SK-N-SH (cell line): Measurements from ENCODE around the gene GCN1. TPM values are rescaled to one million over a fixed set of nuclear protein-coding genes. Genes with fewer than 3 reads are reported as not detected.
A peak's percentile ranks its signal among the peaks of the same experiment; 100 is the strongest.
"Not testable (repeated sequence)": the region's sequence is repeated elsewhere in the genome, so short reads cannot be mapped to it uniquely, and the experiment has no call there.

Experiments used
- CTCF ChIA-PET: fragments of 300-600, 350-600 bp; formaldehyde crosslinking; extraction: SDS; loops from one replicate; lab custom pipeline; 2021; lab: Yijun Ruan, JAX
- POLR2A ChIA-PET: fragments of 350-600 bp; sonication (Branson Sonifier 250); formaldehyde crosslinking; extraction: SDS; loops from one replicate; lab custom pipeline; 2020; ENCODE audit warnings: antibody characterized with exemption, inconsistent platforms; lab: Yijun Ruan, JAX
- DNase-seq: peaks from one replicate; pipeline ENCODE4 v3.0.0; 2012
- H2AFZ ChIP-seq: fragments of 200-600 bp; sonication (generic); 2 replicates; pipeline ENCODE4 v1.8.1; 2016; ENCODE audit warnings: antibody characterized with exemption, mild to moderate bottlenecking, low read depth
- H3F3A ChIP-seq: fragments of 200-600 bp; sonication (generic); replicated peaks from 2 replicates; pipeline ENCODE3; 2016; ENCODE audit warnings: antibody characterized with exemption, mild to moderate bottlenecking; ENCODE audit not compliant: insufficient read depth
- H3K27ac ChIP-seq, 2 experiments: fragments of 200-500 bp in 1 of 2; fragments of 200-600 bp in 1 of 2; sonication (Bioruptor generic) in 1 of 2; sonication (generic), shearing (Covaris generic) in 1 of 2; 2 replicates each; pipeline versions ENCODE4 v1.5.1 to v1.6.1; 2014 to 2016; ENCODE audit warnings: low read depth in 2 of 2, inconsistent platforms in 1 of 2, low read length in 1 of 2, mild to moderate bottlenecking in 1 of 2, mixed read lengths in 1 of 2
- H3K27me3 ChIP-seq: fragments of 200-600 bp; sonication (generic), shearing (Covaris generic); 2 replicates; pipeline ENCODE4 v1.6.1; 2016; ENCODE audit warnings: mixed run types; ENCODE audit not compliant: insufficient read depth
- H3K36me3 ChIP-seq, 2 experiments: fragments of 200-500 bp in 1 of 2; fragments of 200-600 bp in 1 of 2; sonication (Bioruptor generic) in 1 of 2; sonication (generic) in 1 of 2; replicated peaks in 1 of 2; 2 replicates each; pipeline versions ENCODE3 to v1.5.1; 2014 to 2016; ENCODE audit warnings: low read length in 1 of 2, mild to moderate bottlenecking in 1 of 2; ENCODE audit not compliant: insufficient read depth in 2 of 2, control insufficient read depth in 1 of 2
- H3K4me1 ChIP-seq, 2 experiments: fragments of 200-500 bp in 1 of 2; fragments of 200-600 bp in 1 of 2; sonication (Bioruptor generic) in 1 of 2; sonication (generic), shearing (Covaris generic) in 1 of 2; 2 replicates each; pipeline versions ENCODE4 v1.5.1 to v1.6.1; 2014 to 2016; ENCODE audit warnings: low read depth in 1 of 2, low read length in 1 of 2, mixed run types in 1 of 2; ENCODE audit not compliant: insufficient read depth in 2 of 2, control insufficient read depth in 1 of 2
- H3K4me2 ChIP-seq: fragments of 200-600 bp; sonication (generic), shearing (Covaris generic); 2 replicates; pipeline ENCODE4 v1.6.1; 2017; ENCODE audit warnings: mixed run types
- H3K4me3 ChIP-seq, 2 experiments: fragments of 200-500 bp in 1 of 2; fragments of 200-600 bp in 1 of 2; sonication (Bioruptor generic) in 1 of 2; sonication (generic), shearing (Covaris generic) in 1 of 2; 2 replicates each; pipeline versions ENCODE4 v1.5.1 to v1.8.1; 2014 to 2016; ENCODE audit warnings: low read depth in 2 of 2, inconsistent platforms in 1 of 2, low read length in 1 of 2, mild to moderate bottlenecking in 1 of 2, mixed read lengths in 1 of 2, moderate library complexity in 1 of 2
- H3K79me2 ChIP-seq: fragments of 200-600 bp; sonication (generic); 2 replicates; pipeline ENCODE4 v1.8.1; 2017; ENCODE audit warnings: mild to moderate bottlenecking; ENCODE audit not compliant: insufficient read depth
- H3K9ac ChIP-seq: fragments of 200-600 bp; sonication (generic); 2 replicates; pipeline ENCODE4 v1.6.1; 2017; ENCODE audit warnings: mixed run types
- H3K9me2 ChIP-seq: fragments of 200-600 bp; sonication (generic); 2 replicates; pipeline ENCODE4 v1.6.1; 2017; ENCODE audit warnings: mixed run types
- H3K9me3 ChIP-seq: fragments of 200-600 bp; sonication (generic); 2 replicates; pipeline ENCODE4 v1.6.1; 2017; ENCODE audit warnings: mixed run types, mild to moderate bottlenecking, moderate library complexity
- H4K20me1 ChIP-seq: fragments of 200-600 bp; sonication (generic); 2 replicates; pipeline ENCODE4 v1.6.1; 2017; ENCODE audit warnings: mild to moderate bottlenecking, mixed run types; ENCODE audit not compliant: insufficient read depth
- EZH2phosphoT487 ChIP-seq: fragments of 200-600 bp; sonication (generic); IDR thresholded peaks from 2 replicates; pipeline ENCODE4 v1.6.1; 2017; ENCODE audit warnings: low read depth, mixed run types, mild to moderate bottlenecking, antibody characterized with exemption, moderate library complexity, borderline replicate concordance
- POLR2AphosphoS5 ChIP-seq: IDR thresholded peaks from 2 replicates; pipeline ENCODE4 v1.6.1; 2012; ENCODE audit warnings: low read depth, low read length
- RFX5 ChIP-seq: IDR thresholded peaks from 2 replicates; pipeline ENCODE4 v1.6.1; 2012; ENCODE audit warnings: mild to moderate bottlenecking, improper control_type of control experiment, low read length
- WGBS: methylation state at CpG from one replicate; pipeline ENCODE4 v1.1.6; 2017; ENCODE audit warnings: low lambda C conversion rate; 5-methylcytosine and 5-hydroxymethylcytosine counted together
- polyA plus RNA-seq, 3 experiments: library from polyadenylated mRNA; depleted of rRNA; stranded (reverse); fragments of >200 nt; gene quantifications; 2 replicates each; pipeline ENCODE4 v1.2.3, GENCODE V29; 2012
- TF ChIP-seq, protein P1 (sequence below): IDR thresholded peaks from 2 replicates; pipeline ENCODE4 v1.4.0; 2012; ENCODE audit warnings: low read depth, borderline replicate concordance

Gene GCN1
- polyA plus RNA-seq, 1 of the 3 experiments (the other 2 are of a cell fraction), result 54.4 TPM

GRCh38 chr12:120199025-120199424 lies 4.5 kb upstream of the GCN1 start:
- Histone ChIP-seq H4K20me1 (peaks cover 39% of the 10 kb centered on the region), H3K36me3 (peaks cover 38 to 50% of the 10 kb centered on the region in 2 experiments), H3K9me3 (no peaks in the 10 kb centered on the region), H3K27me3 (no peaks in the 10 kb centered on the region), H3K4me3 (peak overlapping the region; percentile 85 to 93), H3K4me1 (peaks cover 23 to 35% of the 10 kb centered on the region in 2 experiments), H3K79me2 (peaks cover 79% of the 10 kb centered on the region), H2AFZ (no peak overlapping the region; the same call in 1 of the 2 replicates), H3K9me2 (no peaks in the 10 kb centered on the region), H3F3A (peaks cover 57% of the 10 kb centered on the region), H3K4me2 (peak overlapping the region; percentile 100), H3K9ac (peak overlapping the region; percentile 99), H3K27ac (peak overlapping the region in 1 of 2 experiments; percentile 73; a peak in 3 of 4 replicates)
- POLR2A ChIA-PET, result interaction anchor here (3.0 kb wide), 1 partner anchor 29 kb away, joined by 75 read pairs; no protein-coding TSS in a partner anchor
- no peak for TF ChIP-seq EZH2phosphoT487
- 0 out of 2 replicates have a peak, but pooled peaks have one; percentile 1 for TF ChIP-seq POLR2AphosphoS5
- DNase-seq, result no peak
- CTCF ChIA-PET, result interaction anchor here (1.4 to 14.6 kb wide), 2 partner anchors 27 to 103 kb away, joined by 3 to 116 read pairs; partner anchors contain the start of gene SIRT4
- WGBS, result 55% methylated on average over 5 of the region's 7 CpGs

GRCh38 chr12:120197542-120197887 lies 3.0 kb upstream of the GCN1 start:
- no peaks in the 10 kb centered on the region for H3K27me3 ChIP-seq
- no peak overlapping the region for H3K4me2 ChIP-seq
- peaks cover 89% of the 10 kb centered on the region for H3K79me2 ChIP-seq

DNA sequence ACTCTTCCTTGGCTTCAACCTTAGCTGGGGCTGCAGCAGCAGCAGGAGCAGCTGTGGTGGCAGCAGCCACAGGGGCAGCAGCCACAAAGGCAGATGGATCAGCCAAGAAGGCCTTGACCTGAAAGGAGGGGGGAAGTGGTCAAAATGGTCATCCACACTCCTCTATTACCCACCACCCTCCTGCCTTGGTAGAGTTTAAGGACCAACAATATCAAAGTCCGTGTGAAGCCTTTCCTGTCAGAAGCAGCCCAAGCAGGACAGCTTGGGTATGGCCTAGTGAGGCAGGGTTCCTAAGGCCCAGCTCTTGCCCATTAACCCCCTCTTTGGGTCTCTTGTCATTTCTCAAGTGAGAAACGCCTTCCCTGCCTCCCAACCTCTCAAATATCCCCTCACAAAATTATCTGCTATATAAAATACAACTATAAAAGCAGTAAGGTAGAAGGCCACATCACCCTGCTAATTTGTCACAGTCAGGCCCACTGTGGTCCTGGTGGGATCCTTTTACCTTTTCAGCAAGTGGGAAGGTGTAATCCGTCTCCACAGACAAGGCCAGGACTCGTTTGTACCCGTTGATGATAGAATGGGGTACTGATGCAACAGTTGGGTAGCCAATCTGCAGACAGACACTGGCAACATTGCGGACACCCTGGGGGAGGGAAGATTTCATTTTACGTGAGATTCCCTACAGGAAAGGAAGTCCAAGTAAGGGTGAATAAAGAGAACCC lies 2.5 kb upstream of the GCN1 start:
- H2AFZ ChIP-seq, H3K4me3 ChIP-seq, H3K4me2 ChIP-seq, H3K27me3 ChIP-seq, H3K9ac ChIP-seq, H3K9me3 ChIP-seq, H3K9me2 ChIP-seq, DNase-seq: not testable (repeated sequence)
- peak overlapping the region in 1 of 2 experiments; percentile 86; a peak in 1 of 4 replicates for H3K27ac ChIP-seq
- peaks cover 57% of the 10 kb centered on the region for H3F3A ChIP-seq
- H4K20me1 ChIP-seq, result peaks cover 39% of the 10 kb centered on the region
- H3K36me3 ChIP-seq, result peaks cover 40 to 58% of the 10 kb centered on the region in 2 experiments
- POLR2A ChIA-PET, result interaction anchor here (1.2 kb wide), 1 partner anchor 94 kb away, joined by 4 read pairs; no protein-coding TSS in a partner anchor
- H3K79me2 ChIP-seq, result peaks cover 90% of the 10 kb centered on the region
- WGBS, result 70% methylated on average over 7 of the region's 7 CpGs
- CTCF ChIA-PET, result interaction anchor here (1.7 kb wide), 1 partner anchor 31 kb away, joined by 8 read pairs; no protein-coding TSS in a partner anchor
- H3K4me1 ChIP-seq, result peaks cover 26 to 35% of the 10 kb centered on the region in 2 experiments

More at GRCh38 chr12:120197542-120197887, 3.0 kb upstream of the GCN1 start:
- Histone ChIP-seq H3K9me3 (no peaks in the 10 kb centered on the region), H3K4me3 (no peak overlapping the region), H2AFZ (no peak overlapping the region), H3K27ac (0 out of 4 replicates have a peak overlapping the region, but pooled peaks of 1 of the 2 experiments have one; percentile 86), H3K36me3 (peaks cover 38 to 54% of the 10 kb centered on the region in 2 experiments), H3F3A (peaks cover 57% of the 10 kb centered on the region), H4K20me1 (peaks cover 39% of the 10 kb centered on the region), H3K4me1 (peaks cover 26 to 35% of the 10 kb centered on the region in 2 experiments), H3K9me2 (no peaks in the 10 kb centered on the region), H3K9ac (no peak overlapping the region)
- no peak for TF ChIP-seq RFX5
- TF ChIP-seq, protein P1, sequence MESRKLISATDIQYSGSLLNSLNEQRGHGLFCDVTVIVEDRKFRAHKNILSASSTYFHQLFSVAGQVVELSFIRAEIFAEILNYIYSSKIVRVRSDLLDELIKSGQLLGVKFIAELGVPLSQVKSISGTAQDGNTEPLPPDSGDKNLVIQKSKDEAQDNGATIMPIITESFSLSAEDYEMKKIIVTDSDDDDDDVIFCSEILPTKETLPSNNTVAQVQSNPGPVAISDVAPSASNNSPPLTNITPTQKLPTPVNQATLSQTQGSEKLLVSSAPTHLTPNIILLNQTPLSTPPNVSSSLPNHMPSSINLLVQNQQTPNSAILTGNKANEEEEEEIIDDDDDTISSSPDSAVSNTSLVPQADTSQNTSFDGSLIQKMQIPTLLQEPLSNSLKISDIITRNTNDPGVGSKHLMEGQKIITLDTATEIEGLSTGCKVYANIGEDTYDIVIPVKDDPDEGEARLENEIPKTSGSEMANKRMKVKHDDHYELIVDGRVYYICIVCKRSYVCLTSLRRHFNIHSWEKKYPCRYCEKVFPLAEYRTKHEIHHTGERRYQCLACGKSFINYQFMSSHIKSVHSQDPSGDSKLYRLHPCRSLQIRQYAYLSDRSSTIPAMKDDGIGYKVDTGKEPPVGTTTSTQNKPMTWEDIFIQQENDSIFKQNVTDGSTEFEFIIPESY, result no peak
- DNase-seq, result no peak
- ChIA-PET CTCF (no interaction called here), POLR2A (interaction anchor here (0.7 to 1.2 kb wide), 2 partner anchors 110 to 148 kb away, joined by 3 to 5 read pairs; no protein-coding TSS in a partner anchor)
- 63% methylated on average over 4 of the region's 4 CpGs for WGBS
